Measurements from ENCODE around the gene HLA-DPB1. TPM values are rescaled to one million over a fixed set of nuclear protein-coding genes. Genes with fewer than 3 reads are reported as not detected.

HLA-DPB1 gene
- 27.6 and 29.3 TPM in 2 replicates for total RNA-seq (2014; rRNA removed; shearing (Covaris generic))

- H3K36me3 ChIP-seq (replicated peaks; ENCODE audit: control insufficient read depth, insufficient read depth, low read length) = no peaks in the 10 kb centered on the region
- peak; percentile 36 for DNase-seq
Observed at GRCh38 chr6:33075568-33076405, at the start of gene HLA-DPB1. TSS of gene HLA-DPB1 (plus strand) at chr6:33075990. CDS start at chr6:33076042, 52 bp downstream.

GRCh38 chr6:33028220-33028849 is 47.5 kb upstream of the HLA-DPB1 start:
- Histone ChIP-seq H3K4me3 (ENCODE audit: insufficient read depth, low read depth, low read length) (no peak overlapping the region), H3K27me3 (ENCODE audit: control insufficient read depth, insufficient read depth, low read length) (peaks cover 2% of the 10 kb centered on the region; the same call in 1 of the 2 replicates), H3K36me3 (replicated peaks; ENCODE audit: control insufficient read depth, insufficient read depth, low read length) (no peaks in the 10 kb centered on the region)
- DNase-seq = no peak

More at GRCh38 chr6:33075568-33076405, at the start of gene HLA-DPB1:
- Histone ChIP-seq H3K27me3 (ENCODE audit: control insufficient read depth, insufficient read depth, low read length) (no peaks in the 10 kb centered on the region), H3K4me3 (ENCODE audit: insufficient read depth, low read depth, low read length) (no peak within 1 kb of the TSS)

- H3K4me3 ChIP-seq (ENCODE audit: insufficient read depth, low read depth, low read length) = no peak overlapping the region
- DNase-seq = no peak
- peaks cover 2% of the 10 kb centered on the region; the same call in 1 of the 2 replicates for H3K27me3 ChIP-seq (ENCODE audit: control insufficient read depth, insufficient read depth, low read length)
- no peaks in the 10 kb centered on the region for H3K36me3 ChIP-seq (replicated peaks; ENCODE audit: control insufficient read depth, insufficient read depth, low read length)
Observed at GRCh38 chr6:33029328-33030184, 46.2 kb upstream of the HLA-DPB1 start.

- Histone ChIP-seq H3K27me3 (ENCODE audit: control insufficient read depth, insufficient read depth, low read length) (peaks cover 2% of the 10 kb centered on the region; the same call in 1 of the 2 replicates), H3K4me3 (ENCODE audit: insufficient read depth, low read depth, low read length) (no peak overlapping the region), H3K36me3 (replicated peaks; ENCODE audit: control insufficient read depth, insufficient read depth, low read length) (no peaks in the 10 kb centered on the region)
- DNase-seq = no peak
Observed at GRCh38 chr6:33030245-33030644, 45.5 kb upstream of the HLA-DPB1 start.

- H3K36me3 ChIP-seq (replicated peaks; ENCODE audit: control insufficient read depth, insufficient read depth, low read length) = no peaks in the 10 kb centered on the region
- no peak overlapping the region for H3K4me3 ChIP-seq (ENCODE audit: insufficient read depth, low read depth, low read length)
- peaks cover 2% of the 10 kb centered on the region; the same call in 1 of the 2 replicates for H3K27me3 ChIP-seq (ENCODE audit: control insufficient read depth, insufficient read depth, low read length)
- DNase-seq = no peak
Observed at GRCh38 chr6:33034554-33034953, 41.2 kb upstream of the HLA-DPB1 start.

GRCh38 chr6:33036535-33036934 is 39.3 kb upstream of the HLA-DPB1 start:
- H3K36me3 ChIP-seq (replicated peaks; ENCODE audit: control insufficient read depth, insufficient read depth, low read length) = no peaks in the 10 kb centered on the region
- H3K4me3 ChIP-seq (ENCODE audit: insufficient read depth, low read depth, low read length) = no peak overlapping the region
- H3K27me3 ChIP-seq (ENCODE audit: control insufficient read depth, insufficient read depth, low read length) = no peaks in the 10 kb centered on the region
- no peak for DNase-seq

- Histone ChIP-seq H3K4me3 (ENCODE audit: insufficient read depth, low read depth, low read length) (no peak overlapping the region), H3K27me3 (ENCODE audit: control insufficient read depth, insufficient read depth, low read length) (no peaks in the 10 kb centered on the region), H3K36me3 (replicated peaks; ENCODE audit: control insufficient read depth, insufficient read depth, low read length) (no peaks in the 10 kb centered on the region)
- no peak for DNase-seq
Observed at GRCh38 chr6:33040157-33040556, 35.6 kb upstream of the HLA-DPB1 start.

GRCh38 chr6:33049323-33050013 is 26.3 kb upstream of the HLA-DPB1 start:
- no peak overlapping the region for H3K4me3 ChIP-seq (ENCODE audit: insufficient read depth, low read depth, low read length)
- no peaks in the 10 kb centered on the region for H3K36me3 ChIP-seq (replicated peaks; ENCODE audit: control insufficient read depth, insufficient read depth, low read length)
- no peaks in the 10 kb centered on the region for H3K27me3 ChIP-seq (ENCODE audit: control insufficient read depth, insufficient read depth, low read length)
- DNase-seq = no peak

GRCh38 chr6:33050014-33050810 is 25.6 kb upstream of the HLA-DPB1 start:
- H3K4me3 ChIP-seq (ENCODE audit: insufficient read depth, low read depth, low read length) = no peak overlapping the region
- no peak for DNase-seq
- H3K36me3 ChIP-seq (replicated peaks; ENCODE audit: control insufficient read depth, insufficient read depth, low read length) = no peaks in the 10 kb centered on the region
- H3K27me3 ChIP-seq (ENCODE audit: control insufficient read depth, insufficient read depth, low read length) = no peaks in the 10 kb centered on the region

- Histone ChIP-seq H3K36me3 (replicated peaks; ENCODE audit: control insufficient read depth, insufficient read depth, low read length) (no peaks in the 10 kb centered on the region), H3K27me3 (ENCODE audit: control insufficient read depth, insufficient read depth, low read length) (no peaks in the 10 kb centered on the region), H3K4me3 (ENCODE audit: insufficient read depth, low read depth, low read length) (no peak overlapping the region)
- DNase-seq = no peak
Observed at GRCh38 chr6:33052627-33053026, 23.2 kb upstream of the HLA-DPB1 start.

GRCh38 chr6:33053230-33053629 is 22.6 kb upstream of the HLA-DPB1 start:
- no peak for DNase-seq
- no peaks in the 10 kb centered on the region for H3K36me3 ChIP-seq (replicated peaks; ENCODE audit: control insufficient read depth, insufficient read depth, low read length)
- H3K4me3 ChIP-seq (ENCODE audit: insufficient read depth, low read depth, low read length) = no peak overlapping the region
- no peaks in the 10 kb centered on the region for H3K27me3 ChIP-seq (ENCODE audit: control insufficient read depth, insufficient read depth, low read length)

- DNase-seq = no peak
- Histone ChIP-seq H3K36me3 (replicated peaks; ENCODE audit: control insufficient read depth, insufficient read depth, low read length) (no peaks in the 10 kb centered on the region), H3K4me3 (ENCODE audit: insufficient read depth, low read depth, low read length) (no peak overlapping the region), H3K27me3 (ENCODE audit: control insufficient read depth, insufficient read depth, low read length) (no peaks in the 10 kb centered on the region)
Observed at GRCh38 chr6:33057222-33058150, 18.3 kb upstream of the HLA-DPB1 start.
